ENCODE results near the gene CDKN1C.

DNA sequence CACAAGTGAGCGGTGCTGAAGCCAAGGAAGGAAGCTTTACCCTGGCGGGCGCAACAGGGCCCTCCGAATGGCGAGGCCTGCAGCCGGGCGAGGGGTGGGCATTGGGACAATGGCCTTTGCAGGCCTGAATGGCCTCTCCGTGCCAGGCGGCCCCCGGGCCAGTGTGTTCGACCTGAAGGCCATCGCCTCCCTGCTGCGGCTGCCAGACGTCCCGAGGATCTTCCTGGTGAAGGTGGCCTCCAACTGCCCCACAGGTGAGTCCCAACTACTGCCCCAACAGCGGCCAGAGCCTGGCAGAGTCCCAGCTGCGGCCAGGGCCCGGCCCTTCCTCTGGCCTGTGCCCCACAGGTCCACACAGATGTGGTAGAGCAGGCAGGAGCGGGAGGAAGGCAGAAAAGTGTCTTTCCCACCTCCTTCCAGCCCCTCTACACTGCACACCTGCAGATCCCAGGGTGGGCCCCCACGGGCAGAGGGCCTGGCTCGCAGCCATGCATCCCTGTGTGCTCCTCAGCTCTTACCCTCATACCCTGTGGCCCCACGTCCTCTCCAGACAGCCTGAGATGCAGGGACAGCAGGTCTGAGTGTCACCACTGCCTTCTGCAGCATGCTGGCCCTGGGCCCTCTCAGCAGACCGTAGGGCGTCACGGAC is 32.4 kb upstream of the CDKN1C start:
- TF ChIP-seq, protein P1, sequence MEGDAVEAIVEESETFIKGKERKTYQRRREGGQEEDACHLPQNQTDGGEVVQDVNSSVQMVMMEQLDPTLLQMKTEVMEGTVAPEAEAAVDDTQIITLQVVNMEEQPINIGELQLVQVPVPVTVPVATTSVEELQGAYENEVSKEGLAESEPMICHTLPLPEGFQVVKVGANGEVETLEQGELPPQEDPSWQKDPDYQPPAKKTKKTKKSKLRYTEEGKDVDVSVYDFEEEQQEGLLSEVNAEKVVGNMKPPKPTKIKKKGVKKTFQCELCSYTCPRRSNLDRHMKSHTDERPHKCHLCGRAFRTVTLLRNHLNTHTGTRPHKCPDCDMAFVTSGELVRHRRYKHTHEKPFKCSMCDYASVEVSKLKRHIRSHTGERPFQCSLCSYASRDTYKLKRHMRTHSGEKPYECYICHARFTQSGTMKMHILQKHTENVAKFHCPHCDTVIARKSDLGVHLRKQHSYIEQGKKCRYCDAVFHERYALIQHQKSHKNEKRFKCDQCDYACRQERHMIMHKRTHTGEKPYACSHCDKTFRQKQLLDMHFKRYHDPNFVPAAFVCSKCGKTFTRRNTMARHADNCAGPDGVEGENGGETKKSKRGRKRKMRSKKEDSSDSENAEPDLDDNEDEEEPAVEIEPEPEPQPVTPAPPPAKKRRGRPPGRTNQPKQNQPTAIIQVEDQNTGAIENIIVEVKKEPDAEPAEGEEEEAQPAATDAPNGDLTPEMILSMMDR (IDR thresholded peaks at IDR 0.05; ENCODE audit: poor library complexity) = no peak
- no peak for TF ChIP-seq EZH2phosphoT487 (IDR thresholded peaks at IDR 0.05; ENCODE audit: low read depth, severe bottlenecking, unreplicated experiment)

Data from hepatocyte (in vitro differentiated cells).